G401 (cell line): Measurements from ENCODE around the gene FBXO2. TPM values are rescaled to one million over a fixed set of nuclear protein-coding genes. Genes with fewer than 3 reads are reported as not detected.

ENCODE experiments used
- DNase-seq: peaks from one replicate; pipeline ENCODE4 v3.0.0-alpha.2; 2015; ENCODE audit warnings: low spot score
- in situ Hi-C: cut with HindIII; loops from 2 replicates; pipeline ENCODE4 v1.10.0; 2016; ENCODE audit warnings: low sequenced_read_pairs, mixed read lengths
- total RNA-seq: library from RNA; depleted of rRNA; stranded (reverse); fragments of >200 nt; shearing (Covaris generic); gene quantifications from 2 replicates; pipeline ENCODE4 v1.2.3, GENCODE V29; 2014; rRNA removed

The FBXO2 gene
- 138 and 175 TPM in 2 replicates for total RNA-seq

- DNase-seq, result peak; percentile 79
- in situ Hi-C loops, result no loop called here
These were observed at the start of gene FBXO2, which contains the start of gene FBXO44 for GRCh38 chr1:11654137-11654938. Gene FBXO2, minus strand, starts transcription at chr1:11654429. Its CDS starts 89 bp downstream, at chr1:11654340. Gene FBXO44, plus strand, starts transcription at chr1:11654877. Its CDS starts 959 bp downstream, at chr1:11655836.

GRCh38 chr1:11703357-11704193 lies 49.3 kb upstream of the FBXO2 start:
- no peak for DNase-seq
- in situ Hi-C loops, result no loop called here

GRCh38 chr1:11701981-11702803 lies 48.0 kb upstream of the FBXO2 start:
- DNase-seq, result no peak
- in situ Hi-C loops, result no loop called here

DNA sequence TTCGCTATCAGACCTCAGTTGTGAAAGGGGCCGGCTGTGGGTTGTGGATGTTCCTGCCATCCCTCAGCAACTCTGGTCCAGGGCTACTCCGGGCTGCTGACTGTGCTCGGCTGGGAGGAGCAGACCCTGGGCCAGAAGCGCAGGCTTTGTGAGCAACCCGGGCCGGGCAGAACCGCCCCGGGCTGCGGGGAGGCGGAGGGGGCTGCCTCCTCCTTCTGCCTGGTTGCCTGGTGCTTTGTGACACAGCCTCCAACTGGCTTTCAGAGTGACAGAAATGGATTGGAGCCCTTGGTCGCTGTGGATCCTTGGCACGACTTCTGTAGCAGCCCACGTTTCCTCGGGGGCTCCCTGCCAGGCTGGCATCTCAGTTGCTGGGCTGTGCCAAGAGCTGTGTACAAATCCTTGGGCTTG lies 47.3 kb upstream of the FBXO2 start:
- peak; percentile 95 for DNase-seq
- in situ Hi-C loops, result no loop called here

- in situ Hi-C loops, result no loop called here
- DNase-seq, result peak; percentile 50
These were observed 46.6 kb upstream of the FBXO2 start for GRCh38 chr1:11700601-11701467.

DNA sequence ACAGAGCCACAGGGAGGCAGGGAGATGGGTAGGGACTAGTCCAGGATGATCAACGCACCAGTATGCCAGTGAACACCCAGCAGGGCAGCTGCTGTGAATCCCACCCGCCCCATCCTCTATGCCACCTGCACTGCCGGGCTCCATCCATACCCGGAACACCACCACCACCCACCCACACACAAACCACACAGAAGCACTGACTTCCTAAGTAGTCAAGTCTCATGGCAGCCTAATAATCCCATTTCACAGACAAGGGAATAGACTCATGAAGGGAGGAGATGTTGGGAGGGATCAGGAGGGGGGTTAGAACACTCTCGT lies 43.6 kb upstream of the FBXO2 start:
- in situ Hi-C loops, result no loop called here
- no peak for DNase-seq

DNA sequence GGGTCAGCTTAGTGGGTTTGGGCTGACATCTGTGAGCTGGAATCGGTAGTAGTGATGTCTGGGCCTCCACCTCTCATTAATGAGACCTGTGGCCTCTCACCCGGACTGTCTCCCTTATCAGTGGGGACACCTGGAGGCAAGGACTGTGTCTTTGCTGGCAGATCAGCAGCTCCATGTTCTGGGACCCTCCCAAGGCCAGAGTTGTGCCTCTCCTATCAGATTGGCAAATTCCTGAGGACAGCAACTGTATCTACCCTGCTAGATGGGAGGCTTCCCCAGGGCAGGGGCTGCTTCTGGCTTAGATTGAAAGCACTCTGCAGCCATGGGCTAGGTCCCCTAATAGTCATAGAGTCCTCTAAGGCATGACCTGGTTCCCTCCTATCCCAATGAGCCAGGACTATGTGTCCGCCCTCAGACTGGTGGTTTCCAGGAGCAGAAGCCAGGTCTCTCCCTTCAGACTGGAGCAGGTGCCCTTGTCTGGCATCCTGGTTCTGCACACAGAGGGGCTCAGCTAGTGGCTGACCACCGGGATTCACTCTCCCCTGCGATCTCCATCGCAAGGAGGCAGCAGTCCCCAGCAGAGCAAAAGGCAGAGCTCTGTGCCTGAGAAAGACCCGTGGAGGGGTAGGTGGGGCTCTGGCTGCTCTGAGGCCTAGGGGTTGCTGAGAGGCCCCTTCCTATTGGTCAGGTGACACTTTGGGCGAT lies 43.1 kb upstream of the FBXO2 start:
- in situ Hi-C loops, result no loop called here
- no peak for DNase-seq

- in situ Hi-C loops, result no loop called here
- DNase-seq, result no peak
These were observed 41.6 kb upstream of the FBXO2 start for GRCh38 chr1:11695861-11696260.

- in situ Hi-C loops, result no loop called here
These were observed 39.7 kb upstream of the FBXO2 start for GRCh38 chr1:11693917-11694316.

GRCh38 chr1:11693024-11693590 lies 38.9 kb upstream of the FBXO2 start:
- peak; percentile 25 for DNase-seq
- in situ Hi-C loops, result no loop called here

More at GRCh38 chr1:11693917-11694316, 39.7 kb upstream of the FBXO2 start:
- DNase-seq, result no peak

GRCh38 chr1:11691928-11692711 lies 37.9 kb upstream of the FBXO2 start:
- in situ Hi-C loops, result no loop called here
- no peak for DNase-seq

DNA sequence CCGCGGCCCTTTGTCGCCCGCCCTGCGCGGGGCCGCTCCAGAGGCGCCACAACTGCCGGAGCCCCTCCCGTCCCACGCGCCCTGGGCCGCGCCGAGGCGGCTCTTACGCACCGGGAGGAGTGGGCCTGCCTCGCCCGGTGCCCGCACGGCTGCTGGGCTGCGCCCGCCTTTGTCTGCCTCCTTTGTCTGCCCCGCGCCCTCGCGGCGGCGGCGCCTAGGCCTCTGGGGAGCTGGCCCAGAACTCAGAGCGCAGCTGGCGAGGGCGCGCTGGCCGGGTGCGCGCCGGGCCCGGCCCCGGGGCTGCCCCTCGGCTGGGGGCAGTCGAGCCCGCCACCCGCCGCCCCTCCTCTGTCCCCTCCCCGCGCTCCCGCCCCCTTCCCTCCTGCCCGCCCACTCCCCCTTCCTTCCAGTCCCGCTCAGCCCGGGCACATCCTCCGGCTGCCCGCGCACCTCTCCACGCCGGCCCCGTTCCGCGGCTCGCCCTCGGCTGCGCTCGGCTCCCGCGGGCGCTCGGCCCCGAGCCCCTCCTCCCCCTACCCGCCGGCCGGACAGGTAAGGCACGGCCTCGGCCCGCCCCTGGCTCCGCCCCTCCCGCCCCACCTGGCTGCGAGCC lies 37.2 kb upstream of the FBXO2 start, which contains the start of gene DRAXIN:
Gene DRAXIN (plus strand): TSS at position 409 of the 613 bp plus-strand sequence. CDS start 14,549 bp downstream, outside the sequence.
- no peak for DNase-seq
- in situ Hi-C loops, result no loop called here

- DNase-seq, result no peak
- in situ Hi-C loops, result no loop called here
These were observed 36.4 kb upstream of the FBXO2 start for GRCh38 chr1:11690397-11691301.

DNA sequence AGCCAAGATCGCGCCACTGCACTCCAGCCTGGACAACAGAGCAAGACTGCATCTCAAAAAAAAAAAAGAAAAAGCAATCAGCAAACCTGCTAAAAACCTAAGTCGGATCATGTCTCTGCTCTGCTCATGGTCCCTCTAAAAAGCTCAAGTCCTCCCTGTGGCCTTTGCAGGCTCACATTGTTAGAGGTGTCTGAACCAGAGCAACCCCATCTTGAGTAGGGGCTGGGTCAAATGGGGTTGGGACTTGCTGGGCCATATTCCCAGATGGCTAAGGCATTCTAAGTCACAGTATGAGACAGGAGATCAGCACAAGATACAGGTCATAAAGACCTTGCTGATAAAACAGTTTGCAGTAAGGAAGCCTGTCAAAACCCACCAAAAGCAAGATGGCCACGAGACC lies 34.3 kb upstream of the FBXO2 start:
- in situ Hi-C loops, result no loop called here
- no peak for DNase-seq

GRCh38 chr1:11685210-11685752 lies 31.1 kb upstream of the FBXO2 start:
- in situ Hi-C loops, result no loop called here

More at GRCh38 chr1:11685210-11685752, 31.1 kb upstream of the FBXO2 start:
- DNase-seq, result no peak
